K562 (cell line): Measurements from ENCODE around the gene MTHFD2. TPM values are rescaled to one million over a fixed set of nuclear protein-coding genes. Genes with fewer than 3 reads are reported as not detected.
"Not testable (repeated sequence)": the region's sequence is repeated elsewhere in the genome, so short reads cannot be mapped to it uniquely, and the experiment has no call there.

Source experiments
- ATAC-seq: fragments of 200-7000 bp; cut with Tn5 transposase; 3 replicates; pipeline ENCODE4 v1.9.1; 2020; ENCODE audit warnings: moderate library complexity
- BruUV-seq: library from RNA; stranded (reverse); fragments of 400-500 nt; replicated peaks from 2 replicates; lab custom pipeline; 2021; lab: Mats Ljungman, UMichigan
- CTCF ChIA-PET: fragments of 300-600 bp; formaldehyde crosslinking; extraction: SDS; loops from one replicate; lab custom pipeline; 2021; ENCODE audit warnings: low intra/inter-chr PET ratio; lab: Yijun Ruan, JAX
- POLR2A ChIA-PET: fragments of 300-600, 350-650 bp; sonication (Branson Sonifier 250); formaldehyde crosslinking; extraction: SDS; loops from one replicate; lab custom pipeline; 2021; ENCODE audit warnings: antibody characterized with exemption, inconsistent platforms; lab: Yijun Ruan, JAX
- DNase-seq, 4 experiments: peaks; one replicate each; pipeline versions ENCODE4 v3.0.0 to v3.0.0-alpha.2; 2011 to 2018; ENCODE audit warnings: low spot score in 3 of 4, mixed read lengths in 3 of 4; ENCODE audit errors: extremely low read depth in 1 of 4
- FAIRE-seq: peaks from 2 replicates; lab custom pipeline; 2011; peaks lifted over from hg19 to GRCh38; lab: Jason Lieb, UNC
- H2AFZ ChIP-seq: 2 replicates; pipeline ENCODE4 v1.6.0; 2011; ENCODE audit warnings: low read depth, low read length, control low read depth, inconsistent platforms
- H3K27ac ChIP-seq: fragments of 200-600 bp; 3 replicates; pipeline ENCODE4 v1.8.0; 2011; ENCODE audit warnings: low read depth, mild to moderate bottlenecking, control low read depth, inconsistent platforms, low read length, moderate library complexity, mixed read lengths; ENCODE audit errors: extremely low read depth
- H3K27me3 ChIP-seq, 2 experiments: fragments of 300-600 bp in 1 of 2; 2 replicates in 1 of 2; 3 replicates in 1 of 2; pipeline versions ENCODE4 v1.6.0 to v1.8.0; 2011; ENCODE audit warnings: inconsistent platforms in 2 of 2, low read length in 2 of 2, mild to moderate bottlenecking in 1 of 2, mixed read lengths in 1 of 2, moderate library complexity in 1 of 2; ENCODE audit not compliant: control insufficient read depth in 2 of 2, insufficient read depth in 2 of 2
- H3K36me3 ChIP-seq: fragments of 300-600 bp; 3 replicates; pipeline ENCODE4 v1.8.0; 2011; ENCODE audit warnings: mild to moderate bottlenecking, low read length, inconsistent platforms; ENCODE audit not compliant: control insufficient read depth, insufficient read depth
- H3K4me1 ChIP-seq, 2 experiments: fragments of 200-600 bp in 1 of 2; replicated peaks in 1 of 2; 2 replicates in 1 of 2; 3 replicates in 1 of 2; pipeline versions ENCODE4 v1.5.1 to v1.8.0; 2011; ENCODE audit warnings: inconsistent platforms in 2 of 2, low read length in 2 of 2, mild to moderate bottlenecking in 1 of 2, mixed read lengths in 1 of 2, moderate library complexity in 1 of 2; ENCODE audit not compliant: control insufficient read depth in 2 of 2, insufficient read depth in 2 of 2
- H3K4me2 ChIP-seq: 2 replicates; pipeline ENCODE4 v1.6.1; 2011; ENCODE audit warnings: low read length, control low read depth, inconsistent platforms, mixed read lengths; ENCODE audit not compliant: insufficient read depth
- H3K4me3 ChIP-seq: fragments of 200-600 bp; sonication (generic), shearing (Covaris generic); 2 replicates; pipeline ENCODE4 v1.5.1; 2016; ENCODE audit warnings: control low read depth, inconsistent platforms
- H3K79me2 ChIP-seq: fragments of 200-600 bp; 3 replicates; pipeline ENCODE4 v1.8.0; 2011; ENCODE audit warnings: low read length, inconsistent platforms; ENCODE audit not compliant: control insufficient read depth, insufficient read depth
- H3K9ac ChIP-seq, 2 experiments: 2 replicates each; pipeline versions ENCODE4 v1.6.0 to v1.6.1; 2011; ENCODE audit warnings: low read depth in 2 of 2, low read length in 2 of 2, control low read depth in 1 of 2, inconsistent platforms in 1 of 2, mild to moderate bottlenecking in 1 of 2, mixed read lengths in 1 of 2; ENCODE audit not compliant: insufficient read depth in 1 of 2
- H3K9me1 ChIP-seq: one replicate; pipeline ENCODE4 v1.6.0; 2011; ENCODE audit warnings: inconsistent platforms, mild to moderate bottlenecking, low read length, moderate library complexity; ENCODE audit not compliant: control insufficient read depth, insufficient read depth
- H3K9me3 ChIP-seq: replicated peaks from 2 replicates; pipeline ENCODE4 v1.5.1; 2011; ENCODE audit warnings: low read depth, low read length, inconsistent platforms; ENCODE audit not compliant: control insufficient read depth, insufficient read depth
- H4K20me1 ChIP-seq: replicated peaks from 2 replicates; pipeline ENCODE4 v1.6.1; 2011; ENCODE audit warnings: low read length, inconsistent platforms, mixed read lengths; ENCODE audit not compliant: control insufficient read depth, insufficient read depth
- FOXP1 ChIP-seq: sonication (generic); formaldehyde crosslinking; IDR thresholded peaks from 2 replicates; pipeline ENCODE4 v1.8.0; 2022; ENCODE audit warnings: mild to moderate bottlenecking, missing genetic modification reagents
- RAD21 ChIP-seq, 2 experiments: fragments of 250-450 bp in 1 of 2; fragments of 450-650 bp in 1 of 2; sonication (Bioruptor Pico) in 1 of 2; formaldehyde crosslinking in 1 of 2; IDR thresholded peaks in 1 of 2; conservative IDR thresholded peaks in 1 of 2; 2 replicates each; pipeline versions ENCODE4 v1.4.0 to v1.8.0; 2020 to 2022; ENCODE audit warnings: mild to moderate bottlenecking in 2 of 2, moderate library complexity in 1 of 2
- SMC3 ChIP-seq: conservative IDR thresholded peaks from 2 replicates; pipeline ENCODE4 v1.6.1; 2011; ENCODE audit warnings: low read depth, low read length, improper control_type of control experiment; ENCODE audit not compliant: insufficient read depth
- WGBS: fragments of 100-300 bp; shearing (Covaris generic); methylation state at CpG from one replicate; pipeline ENCODE4 v1.1.6; 2016; ENCODE audit warnings: low coverage, mixed read lengths; ENCODE audit not compliant: insufficient coverage; ENCODE audit errors: missing lambda C conversion rate; 5-methylcytosine and 5-hydroxymethylcytosine counted together
- in situ Hi-C: fragments of 300-500 bp; cut with MboI; formaldehyde crosslinking; loops from 4 replicates; pipeline ENCODE4 v1.15.0; 2018; ENCODE audit warnings: inconsistent platforms, mixed read lengths
- intact Hi-C: fragments of 100-400 bp; cut with micrococcal nuclease; formaldehyde crosslinking; loops from 2 replicates; pipeline ENCODE4 v1.14.2; 2022
- polyA plus RNA-seq, 8 experiments: library from polyadenylated mRNA; depleted of rRNA in 4 of 8; stranded (reverse) in 5 of 8; unstranded in 3 of 8; fragments of >200 nt; fragmentation: Nextera tagmentation in 2 of 8; fragmentation: Illumina TruSeq in 1 of 8; extraction: Ambion mirVana in 2 of 8; extraction: Trizol in 1 of 8; gene quantifications; 2 replicates each; pipeline versions ENCODE4 v1.2.1 to v1.2.3, GENCODE V29; 2011 to 2014; ENCODE audit warnings: inconsistent platforms in 1 of 8, missing spikeins in 1 of 8
- total RNA-seq, 7 experiments: library from RNA; depleted of rRNA in 6 of 7; stranded (reverse); fragments of >200 nt in 6 of 7; fragmentation: Illumina TruSeq in 2 of 7; extraction: Trizol in 2 of 7; gene quantifications; 2 replicates each; pipeline versions ENCODE4 v1.2.1 to v1.2.3, GENCODE V29; 2011 to 2021; ENCODE audit warnings: low replicate concordance in 1 of 7
- TF ChIP-seq, protein P1 (sequence below): fragments of 450-650 bp; IDR thresholded peaks from 2 replicates; pipeline ENCODE4 v1.6.1; 2018; ENCODE audit warnings: mild to moderate bottlenecking, low read depth; ENCODE audit not compliant: partially characterized antibody
- TF ChIP-seq, protein P2 (sequence below), 3 experiments: IDR thresholded peaks in 2 of 3; conservative IDR thresholded peaks in 1 of 3; 2 replicates each; pipeline ENCODE4 v1.5.1; 2011 to 2012; ENCODE audit warnings: low read length in 3 of 3, mild to moderate bottlenecking in 3 of 3, control low read depth in 2 of 3, improper control_type of control experiment in 1 of 3, inconsistent platforms in 1 of 3, low read depth in 1 of 3, mixed read lengths in 1 of 3, moderate library complexity in 1 of 3; ENCODE audit not compliant: insufficient read depth in 2 of 3

The MTHFD2 gene
- total and polyA plus RNA-seq, 9 of the 15 experiments (the other 6 are each of a cell fraction or from before 2014, with no cell fraction given) = 113 to 520 (median 234) TPM

DNA sequence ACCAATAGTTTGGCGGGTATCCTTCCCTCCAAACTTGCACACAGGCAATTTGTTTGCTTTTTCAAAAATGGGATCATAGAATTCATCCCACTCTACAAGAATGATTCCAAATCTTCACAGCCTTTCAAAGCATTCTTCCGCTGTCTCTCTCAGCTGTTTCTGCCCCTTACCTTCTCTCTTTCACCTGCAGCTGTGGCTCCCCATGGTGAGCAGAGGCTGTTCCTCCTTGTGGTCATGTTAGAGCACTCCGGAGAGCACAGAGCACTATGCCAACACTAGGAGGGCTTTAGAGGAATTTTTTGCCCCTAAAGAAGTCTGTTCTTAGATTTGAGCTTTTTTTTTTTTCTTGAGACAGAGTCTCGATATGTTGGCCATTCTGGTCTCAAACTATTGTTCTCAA, 30.4 kb downstream of the MTHFD2 start (continued):
- TF ChIP-seq, protein P1, sequence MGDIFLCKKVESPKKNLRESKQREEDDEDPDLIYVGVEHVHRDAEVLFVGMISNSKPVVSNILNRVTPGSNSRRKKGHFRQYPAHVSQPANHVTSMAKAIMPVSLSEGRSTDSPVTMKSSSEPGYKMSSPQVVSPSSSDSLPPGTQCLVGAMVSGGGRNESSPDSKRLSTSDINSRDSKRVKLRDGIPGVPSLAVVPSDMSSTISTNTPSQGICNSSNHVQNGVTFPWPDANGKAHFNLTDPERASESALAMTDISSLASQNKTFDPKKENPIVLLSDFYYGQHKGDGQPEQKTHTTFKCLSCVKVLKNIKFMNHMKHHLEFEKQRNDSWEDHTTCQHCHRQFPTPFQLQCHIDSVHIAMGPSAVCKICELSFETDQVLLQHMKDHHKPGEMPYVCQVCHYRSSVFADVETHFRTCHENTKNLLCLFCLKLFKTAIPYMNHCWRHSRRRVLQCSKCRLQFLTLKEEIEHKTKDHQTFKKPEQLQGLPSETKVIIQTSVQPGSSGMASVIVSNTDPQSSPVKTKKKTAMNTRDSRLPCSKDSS = no peak

DNA sequence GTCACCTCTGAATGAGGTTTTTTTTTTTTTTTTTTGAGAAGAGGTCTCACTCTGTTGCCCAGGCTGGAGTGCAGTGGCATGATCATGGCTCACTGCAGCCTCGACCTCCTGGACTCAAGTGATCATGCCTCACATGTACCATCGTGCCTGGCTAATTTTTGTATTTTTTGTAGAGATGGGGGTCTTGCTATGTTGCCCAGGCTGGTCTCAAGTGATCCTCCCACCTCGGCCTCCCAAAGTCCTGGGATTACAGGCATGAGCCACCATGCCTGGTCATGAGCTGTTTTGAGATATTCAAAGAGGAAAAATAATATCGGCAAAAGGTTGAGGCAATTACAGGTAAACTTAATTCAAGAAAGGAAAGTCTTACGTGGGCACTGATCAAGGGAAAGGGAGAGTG, 31.4 kb downstream of the MTHFD2 start:
- ATAC-seq, DNase-seq, H3K79me2 ChIP-seq, H4K20me1 ChIP-seq, in situ Hi-C loops, CTCF ChIA-PET, H3K9me1 ChIP-seq, intact Hi-C loops, H3K4me2 ChIP-seq, H2AFZ ChIP-seq, H3K27me3 ChIP-seq, FAIRE-seq, H3K9me3 ChIP-seq, H3K9ac ChIP-seq, H3K36me3 ChIP-seq, BruUV-seq, H3K4me3 ChIP-seq, H3K27ac ChIP-seq: not testable (repeated sequence)
- WGBS = 25% methylated on average over 5 of the region's 5 CpGs
- POLR2A ChIA-PET = interaction anchor here (2.6 kb wide), 1 partner anchor 12 kb away, joined by 17 read pairs; no protein-coding TSS in a partner anchor
- peaks cover 10 to 11% of the 10 kb centered on the region in 2 experiments for H3K4me1 ChIP-seq

DNA sequence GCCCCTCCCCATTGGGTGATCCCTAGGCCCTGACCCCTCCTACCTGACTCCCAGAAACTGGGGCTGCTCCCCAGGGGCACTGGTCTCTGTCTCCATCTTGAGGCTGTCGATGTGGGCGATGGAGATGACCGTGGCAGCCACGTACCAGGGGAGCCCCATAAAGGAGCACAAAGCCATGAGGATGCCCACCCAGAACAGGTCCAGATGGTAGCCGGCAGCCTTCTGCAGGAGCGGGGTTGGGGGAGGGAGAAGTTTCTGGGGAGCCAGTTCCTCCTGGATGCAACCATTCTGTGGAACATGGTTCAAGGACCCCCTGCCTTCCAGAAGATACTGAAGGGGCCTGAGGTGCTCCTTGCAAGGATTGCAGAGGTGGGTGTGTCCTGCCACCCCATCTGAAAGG, 34.0 kb downstream of the MTHFD2 start:
- H3K9me1 ChIP-seq = no peaks in the 10 kb centered on the region
- no peak overlapping the region for H3K4me2 ChIP-seq
- ChIA-PET POLR2A (interaction anchor here (0.6 kb wide), 1 partner anchor 399 kb away, joined by 3 read pairs; no protein-coding TSS in a partner anchor), CTCF (no interaction called here)
- intact Hi-C loops (no loop called here), in situ Hi-C loops (no loop called here)
- 32% methylated on average over 6 of the region's 6 CpGs for WGBS
- no peaks in the 10 kb centered on the region for H3K79me2 ChIP-seq
- no peak overlapping the region for H3K4me3 ChIP-seq
- H3K9me3 ChIP-seq = no peaks in the 10 kb centered on the region
- ATAC-seq = peak; percentile 49
- no TSS peak for BruUV-seq
- DNase-seq = peak in 2 of 4 experiments; percentile 29 to 33
- peaks cover 0 to 3% of the 10 kb centered on the region in 2 experiments; a peak in 1 of 5 replicates for H3K4me1 ChIP-seq
- FAIRE-seq = no peak
- H3K27me3 ChIP-seq = no peaks in the 10 kb centered on the region
- H4K20me1 ChIP-seq = no peaks in the 10 kb centered on the region
- no peak overlapping the region; a peak in 1 of 4 replicates for H3K9ac ChIP-seq
- no peaks in the 10 kb centered on the region for H3K36me3 ChIP-seq
- no peak overlapping the region for H3K27ac ChIP-seq
- H2AFZ ChIP-seq = no peak overlapping the region
- TF ChIP-seq FOXP1 (no peak), SMC3 (0 out of 2 replicates have a peak, but pooled peaks have one; percentile 5), RAD21 (CRISPR knock-in tag; conservative IDR thresholded peaks at IDR 0.05 in 1 of 2, IDR thresholded peaks at IDR 0.05 in 1 of 2) (peak in 1 of 2 experiments; percentile 50; a peak in 2 of 4 replicates)
- TF ChIP-seq, protein P2, sequence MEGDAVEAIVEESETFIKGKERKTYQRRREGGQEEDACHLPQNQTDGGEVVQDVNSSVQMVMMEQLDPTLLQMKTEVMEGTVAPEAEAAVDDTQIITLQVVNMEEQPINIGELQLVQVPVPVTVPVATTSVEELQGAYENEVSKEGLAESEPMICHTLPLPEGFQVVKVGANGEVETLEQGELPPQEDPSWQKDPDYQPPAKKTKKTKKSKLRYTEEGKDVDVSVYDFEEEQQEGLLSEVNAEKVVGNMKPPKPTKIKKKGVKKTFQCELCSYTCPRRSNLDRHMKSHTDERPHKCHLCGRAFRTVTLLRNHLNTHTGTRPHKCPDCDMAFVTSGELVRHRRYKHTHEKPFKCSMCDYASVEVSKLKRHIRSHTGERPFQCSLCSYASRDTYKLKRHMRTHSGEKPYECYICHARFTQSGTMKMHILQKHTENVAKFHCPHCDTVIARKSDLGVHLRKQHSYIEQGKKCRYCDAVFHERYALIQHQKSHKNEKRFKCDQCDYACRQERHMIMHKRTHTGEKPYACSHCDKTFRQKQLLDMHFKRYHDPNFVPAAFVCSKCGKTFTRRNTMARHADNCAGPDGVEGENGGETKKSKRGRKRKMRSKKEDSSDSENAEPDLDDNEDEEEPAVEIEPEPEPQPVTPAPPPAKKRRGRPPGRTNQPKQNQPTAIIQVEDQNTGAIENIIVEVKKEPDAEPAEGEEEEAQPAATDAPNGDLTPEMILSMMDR (IDR thresholded peaks at IDR 0.05 in 2 of 3, conservative IDR thresholded peaks at IDR 0.05 in 1 of 3; ENCODE audit: insufficient read depth in 2 of 3, low read depth in 1 of 3, low read length in 3 of 3) = peak; percentile 28 to 42 (median 40); a peak in 3 of 6 replicates
